Activated CD4-positive, alpha-beta T cell treated with anti-CD3 and anti-CD28 coated beads for 36 hours (primary cell): ENCODE data around the gene TNK1. TPM values are rescaled to one million over a fixed set of nuclear protein-coding genes. Genes with fewer than 3 reads are reported as not detected.

Experiments used
- ATAC-seq: fragments of 200-7000 bp; cut with Tn5 transposase; one replicate; pipeline ENCODE4 v1.10.0; 2021; ENCODE audit warnings: mild to moderate bottlenecking, moderate library complexity
- CTCF ChIA-PET: fragments of 350-600 bp; sonication (Branson Sonifier 250); formaldehyde crosslinking; loops from one replicate; lab custom pipeline; 2021; ENCODE audit warnings: antibody characterized with exemption; lab: Charles Lee
- POLR2A ChIA-PET: fragments of 350-600 bp; sonication (Branson Sonifier 250); formaldehyde crosslinking; loops from one replicate; lab custom pipeline; 2021; ENCODE audit warnings: antibody characterized with exemption, inconsistent platforms; lab: Charles Lee
- DNase-seq: peaks from one replicate; pipeline ENCODE4 v3.0.0-alpha.2; 2020
- H3K27ac Mint-ChIP-seq: one replicate; pipeline ENCODE4 v1.8.0; 2021; ENCODE audit warnings: mixed read lengths
- H3K27me3 Mint-ChIP-seq: one replicate; pipeline ENCODE4 v1.8.0; 2021; ENCODE audit warnings: mixed read lengths
- H3K36me3 Mint-ChIP-seq: one replicate; pipeline ENCODE4 v1.8.0; 2021; ENCODE audit warnings: low read depth, mixed read lengths
- H3K4me1 Mint-ChIP-seq: one replicate; pipeline ENCODE4 v1.8.0; 2021; ENCODE audit warnings: mixed read lengths
- H3K4me3 Mint-ChIP-seq: one replicate; pipeline ENCODE4 v1.8.0; 2021; ENCODE audit warnings: mild to moderate bottlenecking, moderate library complexity, mixed read lengths
- H3K9me3 Mint-ChIP-seq: one replicate; pipeline ENCODE4 v1.8.0; 2021; ENCODE audit warnings: low read depth, mixed read lengths
- intact Hi-C, 2 experiments: fragments of 100-400 bp; cut with DNase I in 1 of 2; cut with micrococcal nuclease in 1 of 2; formaldehyde crosslinking; loops; one replicate each; pipeline versions ENCODE4 v1.14.2 to v1.15.1; 2022 to 2024; cut with DNase I, micrococcal nuclease
- total RNA-seq, 2 experiments: library from RNA; stranded (reverse); gene quantifications; one replicate each; pipeline ENCODE4 v1.2.3, GENCODE V29; 2021

Gene TNK1
- total RNA-seq, 2 experiments from 2014 or later, result 4.8 to 6.9 TPM

DNA sequence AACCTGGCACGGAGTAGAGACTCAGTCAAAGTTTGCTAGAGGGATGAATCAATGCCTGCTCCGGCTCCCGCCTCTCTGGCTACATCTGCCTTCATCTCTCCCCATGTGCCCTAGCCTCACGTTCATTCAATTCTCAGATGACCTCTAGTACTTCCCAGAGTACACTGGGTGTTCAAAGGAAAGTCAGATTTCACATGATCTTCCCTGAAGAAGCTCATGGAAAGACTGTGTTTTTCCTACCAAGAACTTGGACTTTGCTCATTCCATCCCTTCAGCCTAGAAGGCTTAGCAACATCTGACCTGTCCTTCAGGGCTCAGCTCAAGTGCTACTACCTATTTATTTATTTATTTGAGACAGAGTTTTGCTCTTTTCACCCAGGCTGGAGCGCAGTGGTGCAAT lies 11.1 kb upstream of the TNK1 start:
- POLR2A ChIA-PET, result no interaction called here
- Mint-ChIP-seq H3K4me1 (no peaks in the 10 kb centered on the region), H3K4me3 (no peak overlapping the region), H3K27ac (no peak overlapping the region), H3K27me3 (peaks cover 3% of the 10 kb centered on the region), H3K9me3 (no peaks in the 10 kb centered on the region), H3K36me3 (no peaks in the 10 kb centered on the region)
- ATAC-seq (no peak), DNase-seq (no peak)
- intact Hi-C loops, result no loop called here
- CTCF ChIA-PET, result interaction anchor here (1.1 to 1.4 kb wide), 3 partner anchors 13 to 40 kb away, joined by 3 to 4 read pairs (median 3); partner anchors contain the start of gene NEURL4

DNA sequence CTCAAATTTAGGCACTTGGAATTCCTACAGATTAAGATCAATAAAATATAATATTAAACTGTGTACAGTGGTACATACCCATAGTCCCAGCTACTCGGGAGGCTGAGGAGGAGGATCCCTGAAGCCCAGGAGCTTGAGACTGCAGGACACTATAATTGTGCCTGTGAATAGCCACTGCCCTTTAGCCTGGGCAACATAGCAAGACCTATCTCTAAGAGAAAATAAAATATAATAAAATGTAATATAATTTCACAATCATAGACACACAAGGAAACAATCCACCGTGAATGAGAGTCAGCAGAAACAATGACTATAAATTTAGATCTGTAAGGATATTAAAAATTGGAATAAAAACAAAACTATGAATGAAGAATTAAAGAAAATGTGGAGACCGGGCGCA lies 10.0 kb upstream of the TNK1 start:
- POLR2A ChIA-PET, result interaction anchor here (0.6 kb wide), 1 partner anchor 88 kb away, joined by 5 read pairs; no protein-coding TSS in a partner anchor
- Mint-ChIP-seq H3K4me3 (no peak overlapping the region), H3K4me1 (no peaks in the 10 kb centered on the region), H3K36me3 (no peaks in the 10 kb centered on the region), H3K9me3 (no peaks in the 10 kb centered on the region), H3K27ac (no peak overlapping the region), H3K27me3 (peaks cover 3% of the 10 kb centered on the region)
- intact Hi-C loops, result no loop called here
- ATAC-seq, result no peak
- CTCF ChIA-PET, result interaction anchor here (1.1 to 1.4 kb wide), 3 partner anchors 15 to 41 kb away, joined by 3 to 4 read pairs (median 3); partner anchors contain the start of gene NEURL4
- DNase-seq, result no peak

DNA sequence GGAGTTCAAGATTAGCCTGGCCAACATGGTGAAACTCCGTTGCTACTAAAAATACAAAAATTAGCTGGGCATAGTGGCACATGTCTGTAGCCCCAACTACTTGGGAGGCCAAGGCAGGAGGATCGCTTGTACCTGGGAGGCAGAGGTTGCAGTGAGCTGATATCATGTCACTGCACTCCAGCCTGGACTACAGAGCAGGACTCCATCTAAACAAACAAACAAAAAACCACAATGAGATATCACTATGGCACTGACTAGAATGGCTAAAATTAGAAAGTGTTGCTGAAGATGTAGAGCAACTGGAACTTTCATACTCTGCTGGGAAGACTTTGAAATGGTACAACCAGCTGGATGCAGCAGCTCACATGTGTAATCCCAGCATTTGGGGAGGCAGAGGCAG lies 6.5 kb upstream of the TNK1 start:
- H3K36me3 Mint-ChIP-seq, result no peaks in the 10 kb centered on the region
- DNase-seq (no peak), ATAC-seq (no peak)
- no peak overlapping the region for H3K27ac Mint-ChIP-seq
- CTCF ChIA-PET, result interaction anchor here (1.3 to 3.0 kb wide), 2 partner anchors 18 to 186 kb away, joined by 6 to 13 read pairs; partner anchors contain the start of gene TMEM95
- H3K9me3 Mint-ChIP-seq, result peaks cover 4% of the 10 kb centered on the region
- intact Hi-C loops, result no loop called here
- no peaks in the 10 kb centered on the region for H3K4me1 Mint-ChIP-seq
- POLR2A ChIA-PET, result no interaction called here
- peaks cover 9% of the 10 kb centered on the region for H3K27me3 Mint-ChIP-seq
- no peak overlapping the region for H3K4me3 Mint-ChIP-seq

- ChIA-PET POLR2A (interaction anchor here (0.7 kb wide), 1 partner anchor 50 kb away, joined by 3 read pairs; no protein-coding TSS in a partner anchor), CTCF (no interaction called here)
- Mint-ChIP-seq H3K4me1 (peaks cover 4% of the 10 kb centered on the region), H3K4me3 (no peak overlapping the region), H3K27ac (no peak overlapping the region), H3K9me3 (peaks cover 4% of the 10 kb centered on the region), H3K36me3 (peaks cover 1% of the 10 kb centered on the region), H3K27me3 (peaks cover 36% of the 10 kb centered on the region)
- intact Hi-C loops, result no loop called here
- no peak for ATAC-seq
- no peak for DNase-seq
These were observed 1.8 kb upstream of the TNK1 start for GRCh38 chr17:7379134-7379533.

- intact Hi-C loops, result no loop called here
- H3K36me3 Mint-ChIP-seq, result peaks cover 1% of the 10 kb centered on the region
- peaks cover 33% of the 10 kb centered on the region for H3K27me3 Mint-ChIP-seq
- ChIA-PET POLR2A (no interaction called here), CTCF (no interaction called here)
- H3K27ac Mint-ChIP-seq, result no peak overlapping the region
- peaks cover 10% of the 10 kb centered on the region for H3K4me1 Mint-ChIP-seq
- ATAC-seq (no peak), DNase-seq (no peak)
- H3K4me3 Mint-ChIP-seq, result no peak overlapping the region
- peaks cover 4% of the 10 kb centered on the region for H3K9me3 Mint-ChIP-seq
These were observed 568 bp upstream of the TNK1 start for GRCh38 chr17:7380321-7380720.

DNA sequence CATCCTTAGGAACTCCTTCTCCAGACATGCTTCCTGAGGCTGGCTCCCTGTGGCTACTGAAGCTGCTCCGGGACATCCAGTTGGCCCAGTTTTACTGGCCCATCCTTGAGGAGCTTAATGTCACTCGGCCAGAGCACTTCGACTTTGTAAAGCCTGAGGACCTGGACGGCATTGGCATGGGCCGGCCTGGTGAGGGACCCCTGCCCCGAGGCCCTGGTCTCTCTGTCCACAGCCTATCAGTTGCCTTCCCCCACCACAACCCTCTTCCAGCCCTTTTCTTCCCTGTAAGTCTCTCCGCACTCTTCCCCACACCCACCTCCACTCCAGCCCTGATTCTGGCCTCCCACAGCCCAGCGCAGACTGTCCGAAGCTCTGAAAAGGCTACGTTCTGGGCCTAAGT lies 2.0 kb downstream of the TNK1 start:
- Mint-ChIP-seq H3K27ac (no peak overlapping the region), H3K9me3 (peaks cover 4% of the 10 kb centered on the region), H3K36me3 (peaks cover 3% of the 10 kb centered on the region), H3K27me3 (peaks cover 31% of the 10 kb centered on the region), H3K4me1 (peaks cover 10% of the 10 kb centered on the region), H3K4me3 (no peak overlapping the region)
- CTCF ChIA-PET, result interaction anchor here (1.1 kb wide), 1 partner anchor 178 kb away, joined by 4 read pairs; no protein-coding TSS in a partner anchor
- POLR2A ChIA-PET, result interaction anchor here (0.5 kb wide), 1 partner anchor 13 kb away, joined by 3 read pairs; no protein-coding TSS in a partner anchor
- DNase-seq, result no peak
- intact Hi-C loops, result no loop called here
- no peak for ATAC-seq

DNA sequence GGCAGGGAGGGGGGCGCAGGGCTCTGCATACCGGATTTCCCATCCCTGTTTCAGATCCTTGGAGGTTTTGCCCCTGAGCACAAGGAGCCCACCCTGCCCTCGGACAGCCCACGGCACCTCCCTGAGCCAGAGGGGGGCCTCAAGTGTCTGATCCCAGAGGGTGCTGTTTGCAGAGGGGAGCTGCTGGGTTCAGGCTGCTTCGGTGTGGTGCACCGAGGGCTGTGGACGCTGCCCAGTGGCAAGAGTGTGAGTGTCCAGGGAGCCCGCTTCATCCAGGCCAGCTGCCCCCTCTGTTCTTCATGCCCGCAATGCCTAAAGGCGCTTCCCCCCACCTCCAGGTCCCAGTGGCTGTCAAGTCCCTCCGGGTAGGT lies 2.5 kb downstream of the TNK1 start:
- H3K36me3 Mint-ChIP-seq, result peaks cover 3% of the 10 kb centered on the region
- H3K4me1 Mint-ChIP-seq, result peaks cover 10% of the 10 kb centered on the region
- intact Hi-C loops, result no loop called here
- DNase-seq (no peak), ATAC-seq (no peak)
- H3K9me3 Mint-ChIP-seq, result peaks cover 4% of the 10 kb centered on the region
- no peak overlapping the region for H3K27ac Mint-ChIP-seq
- POLR2A ChIA-PET, result no interaction called here
- CTCF ChIA-PET, result interaction anchor here (1.1 kb wide), 1 partner anchor 177 kb away, joined by 4 read pairs; no protein-coding TSS in a partner anchor
- H3K4me3 Mint-ChIP-seq, result peak overlapping the region; percentile 25
- H3K27me3 Mint-ChIP-seq, result peaks cover 31% of the 10 kb centered on the region

GRCh38 chr17:7383742-7384488 lies 3.0 kb downstream of the TNK1 start:
- DNase-seq (peak; percentile 87), ATAC-seq (peak; percentile 97)
- Mint-ChIP-seq H3K4me1 (peaks cover 10% of the 10 kb centered on the region), H3K9me3 (peaks cover 4% of the 10 kb centered on the region), H3K27me3 (peaks cover 31% of the 10 kb centered on the region), H3K4me3 (peak overlapping the region; percentile 73), H3K36me3 (peaks cover 3% of the 10 kb centered on the region), H3K27ac (peak overlapping the region; percentile 70)
- ChIA-PET POLR2A (interaction anchor here (0.6 kb wide), 2 partner anchors 16 to 19 kb away, joined by 3 to 7 read pairs; no protein-coding TSS in a partner anchor), CTCF (interaction anchor here (0.6 to 1.5 kb wide), 3 partner anchors 20 to 30 kb away, joined by 3 to 4 read pairs (median 3); partner anchors contain the start of gene TMEM256)
- intact Hi-C loops, result loop anchor here (1.0 kb wide), 3 partner anchors 10 to 51 kb away; partner anchors contain the start of genes PLSCR3 (in 2 of the 2), TMEM102 (in 1 of the 2) and TMEM256 (in 1 of the 2)

DNA sequence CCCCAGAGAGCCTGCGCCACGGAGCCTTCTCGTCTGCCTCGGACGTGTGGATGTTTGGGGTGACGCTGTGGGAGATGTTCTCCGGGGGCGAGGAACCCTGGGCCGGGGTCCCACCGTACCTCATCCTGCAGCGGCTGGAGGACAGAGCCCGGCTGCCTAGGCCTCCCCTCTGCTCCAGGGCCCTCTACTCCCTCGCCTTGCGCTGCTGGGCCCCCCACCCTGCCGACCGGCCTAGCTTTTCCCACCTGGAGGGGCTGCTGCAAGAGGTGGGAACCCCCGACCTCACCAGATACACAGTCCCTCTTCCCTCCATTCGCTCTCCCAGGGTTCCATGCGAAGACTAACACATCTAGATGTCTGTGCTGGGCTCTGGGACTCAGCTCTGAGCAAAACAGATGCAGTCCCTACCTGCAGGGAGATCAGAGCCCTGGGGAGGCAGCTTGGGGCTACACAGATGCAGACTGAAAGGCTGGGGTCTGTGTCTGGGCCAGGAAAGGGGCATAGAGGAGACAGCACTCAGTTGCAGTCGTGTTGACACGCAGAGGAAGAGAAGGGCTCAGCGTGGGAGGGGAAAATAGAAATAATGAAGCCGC lies 3.7 kb downstream of the TNK1 start:
- Mint-ChIP-seq H3K27me3 (peaks cover 25% of the 10 kb centered on the region), H3K4me1 (peaks cover 10% of the 10 kb centered on the region), H3K27ac (peak overlapping the region; percentile 70), H3K9me3 (no peaks in the 10 kb centered on the region), H3K36me3 (peaks cover 5% of the 10 kb centered on the region), H3K4me3 (peak overlapping the region; percentile 73)
- no peak for ATAC-seq
- ChIA-PET POLR2A (interaction anchor here (0.6 kb wide), 1 partner anchor 16 kb away, joined by 7 read pairs; no protein-coding TSS in a partner anchor), CTCF (interaction anchor here (0.6 to 1.5 kb wide), 3 partner anchors 19 to 31 kb away, joined by 3 to 4 read pairs (median 3); partner anchors contain the start of gene TMEM256)
- no peak for DNase-seq
- intact Hi-C loops, result loop anchor here (1.0 kb wide), 3 partner anchors 10 to 51 kb away; partner anchors contain the start of genes PLSCR3 (in 2 of the 2), TMEM102 (in 1 of the 2) and TMEM256 (in 1 of the 2)

DNA sequence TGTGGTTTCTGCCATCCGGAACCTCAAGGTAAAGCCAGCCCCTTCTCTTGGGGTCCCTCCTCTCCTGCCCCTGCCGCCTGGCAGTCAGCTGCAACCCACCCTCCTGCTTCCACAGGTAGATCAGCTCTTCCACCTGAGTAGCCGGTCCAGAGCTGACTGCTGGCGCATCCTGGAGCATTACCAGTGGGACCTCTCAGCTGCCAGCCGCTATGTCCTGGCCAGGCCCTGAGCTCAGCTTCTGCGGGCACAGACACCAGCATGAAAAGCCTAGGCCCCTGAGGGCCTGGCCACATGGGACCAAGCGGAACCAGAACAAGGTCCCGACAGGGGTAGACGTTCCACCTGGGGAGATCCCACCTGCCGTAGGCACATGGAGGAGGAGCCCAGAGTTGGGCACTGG lies 8.0 kb downstream of the TNK1 start:
- intact Hi-C loops, result no loop called here
- no peak for DNase-seq
- ATAC-seq, result no peak
- no peaks in the 10 kb centered on the region for H3K27me3 Mint-ChIP-seq
- no peaks in the 10 kb centered on the region for H3K9me3 Mint-ChIP-seq
- POLR2A ChIA-PET, result interaction anchor here (0.6 kb wide), 1 partner anchor 11 kb away, joined by 6 read pairs; no protein-coding TSS in a partner anchor
- CTCF ChIA-PET, result interaction anchor here (0.6 to 0.8 kb wide), 2 partner anchors 20 to 58 kb away, joined by 3 read pairs; no protein-coding TSS in a partner anchor
- peaks cover 27% of the 10 kb centered on the region for H3K36me3 Mint-ChIP-seq
- H3K27ac Mint-ChIP-seq, result no peak overlapping the region
- H3K4me3 Mint-ChIP-seq, result no peak overlapping the region
- peaks cover 27% of the 10 kb centered on the region for H3K4me1 Mint-ChIP-seq
